ENCODE data around the gene SERPINB1.

The SERPINB1 gene

GRCh38 chr6:2819978-2820377 is 21.7 kb downstream of the SERPINB1 start:
- Histone ChIP-seq H3K27ac (no peak overlapping the region), H3K36me3 (ENCODE audit: insufficient read depth, low read length) (no peaks in the 10 kb centered on the region), H3K4me3 (no peak overlapping the region), H3K9me3 (ENCODE audit: low read depth, low read length) (peaks cover 6% of the 10 kb centered on the region; the same call in 1 of the 2 replicates), H3K9ac (ENCODE audit: insufficient read length) (no peak overlapping the region)
- TF ChIP-seq EZH2 (IDR thresholded peaks at IDR 0.05): no peak
- no peak for TF ChIP-seq POLR2AphosphoS5 (IDR thresholded peaks at IDR 0.05; ENCODE audit: borderline replicate concordance, low read depth, low read length)
- TF ChIP-seq FOXP2 (optimal IDR thresholded peaks at IDR 0.05; ENCODE audit: control extremely low read depth, extremely low read length, insufficient read depth): no peak
- no peak for DNase-seq (ENCODE audit: low read depth, low spot score)

GRCh38 chr6:2819115-2819514 is 22.5 kb downstream of the SERPINB1 start:
- H3K9me3 ChIP-seq (ENCODE audit: low read depth, low read length): peaks cover 6% of the 10 kb centered on the region; the same call in 1 of the 2 replicates
- H3K9ac ChIP-seq (ENCODE audit: insufficient read length): no peak overlapping the region
- H3K36me3 ChIP-seq (ENCODE audit: insufficient read depth, low read length): no peaks in the 10 kb centered on the region
- DNase-seq (ENCODE audit: low read depth, low spot score): no peak
- no peak overlapping the region for H3K4me3 ChIP-seq
- H3K27ac ChIP-seq: no peak overlapping the region
- TF ChIP-seq POLR2AphosphoS5 (IDR thresholded peaks at IDR 0.05; ENCODE audit: borderline replicate concordance, low read depth, low read length) (no peak), FOXP2 (optimal IDR thresholded peaks at IDR 0.05; ENCODE audit: control extremely low read depth, extremely low read length, insufficient read depth) (no peak), EZH2 (IDR thresholded peaks at IDR 0.05) (no peak)

- DNase-seq (ENCODE audit: low read depth, low spot score): no peak
- Histone ChIP-seq H3K27ac (no peak overlapping the region), H3K9me3 (ENCODE audit: low read depth, low read length) (peaks cover 6% of the 10 kb centered on the region; the same call in 1 of the 2 replicates), H3K4me3 (no peak overlapping the region), H3K9ac (ENCODE audit: insufficient read length) (no peak overlapping the region), H3K36me3 (ENCODE audit: insufficient read depth, low read length) (no peaks in the 10 kb centered on the region)
- TF ChIP-seq FOXP2 (optimal IDR thresholded peaks at IDR 0.05; ENCODE audit: control extremely low read depth, extremely low read length, insufficient read depth): no peak
- TF ChIP-seq POLR2AphosphoS5 (IDR thresholded peaks at IDR 0.05; ENCODE audit: borderline replicate concordance, low read depth, low read length): no peak
Observed at GRCh38 chr6:2818593-2818992, 23.1 kb downstream of the SERPINB1 start.

GRCh38 chr6:2817903-2818443 is 23.7 kb downstream of the SERPINB1 start:
- Histone ChIP-seq H3K9me3 (ENCODE audit: low read depth, low read length) (peaks cover 6% of the 10 kb centered on the region; the same call in 1 of the 2 replicates), H3K36me3 (ENCODE audit: insufficient read depth, low read length) (no peaks in the 10 kb centered on the region), H3K4me3 (no peak overlapping the region), H3K9ac (ENCODE audit: insufficient read length) (no peak overlapping the region), H3K27ac (no peak overlapping the region)
- TF ChIP-seq FOXP2 (optimal IDR thresholded peaks at IDR 0.05; ENCODE audit: control extremely low read depth, extremely low read length, insufficient read depth) (no peak), POLR2AphosphoS5 (IDR thresholded peaks at IDR 0.05; ENCODE audit: borderline replicate concordance, low read depth, low read length) (no peak), EZH2 (IDR thresholded peaks at IDR 0.05) (no peak)
- DNase-seq (ENCODE audit: low read depth, low spot score): no peak

GRCh38 chr6:2816158-2816557 is 25.5 kb downstream of the SERPINB1 start:
- TF ChIP-seq POLR2AphosphoS5 (IDR thresholded peaks at IDR 0.05; ENCODE audit: borderline replicate concordance, low read depth, low read length): no peak
- no peak for TF ChIP-seq EZH2 (IDR thresholded peaks at IDR 0.05)
- TF ChIP-seq FOXP2 (optimal IDR thresholded peaks at IDR 0.05; ENCODE audit: control extremely low read depth, extremely low read length, insufficient read depth): no peak
- H3K36me3 ChIP-seq (ENCODE audit: insufficient read depth, low read length): no peaks in the 10 kb centered on the region
- H3K4me3 ChIP-seq: no peak overlapping the region
- no peak overlapping the region for H3K9ac ChIP-seq (ENCODE audit: insufficient read length)
- H3K9me3 ChIP-seq (ENCODE audit: low read depth, low read length): peaks cover 6% of the 10 kb centered on the region; the same call in 1 of the 2 replicates
- DNase-seq (ENCODE audit: low read depth, low spot score): no peak
- H3K27ac ChIP-seq: no peak overlapping the region

- Histone ChIP-seq H3K9me3 (ENCODE audit: low read depth, low read length) (peaks cover 6% of the 10 kb centered on the region; the same call in 1 of the 2 replicates), H3K4me3 (no peak overlapping the region), H3K9ac (ENCODE audit: insufficient read length) (no peak overlapping the region), H3K36me3 (ENCODE audit: insufficient read depth, low read length) (no peaks in the 10 kb centered on the region), H3K27ac (no peak overlapping the region)
- no peak for TF ChIP-seq EZH2 (IDR thresholded peaks at IDR 0.05)
- TF ChIP-seq POLR2AphosphoS5 (IDR thresholded peaks at IDR 0.05; ENCODE audit: borderline replicate concordance, low read depth, low read length): no peak
- no peak for TF ChIP-seq FOXP2 (optimal IDR thresholded peaks at IDR 0.05; ENCODE audit: control extremely low read depth, extremely low read length, insufficient read depth)
- DNase-seq (ENCODE audit: low read depth, low spot score): no peak
Observed at GRCh38 chr6:2812695-2813094, 29.0 kb downstream of the SERPINB1 start.

GRCh38 chr6:2810092-2810671 is 31.5 kb downstream of the SERPINB1 start:
- DNase-seq (ENCODE audit: low read depth, low spot score): no peak
- no peak overlapping the region for H3K4me3 ChIP-seq

GRCh38 chr6:2809015-2809414 is 32.6 kb downstream of the SERPINB1 start:
- TF ChIP-seq POLR2AphosphoS5 (IDR thresholded peaks at IDR 0.05; ENCODE audit: borderline replicate concordance, low read depth, low read length) (no peak), EZH2 (IDR thresholded peaks at IDR 0.05) (no peak), FOXP2 (optimal IDR thresholded peaks at IDR 0.05; ENCODE audit: control extremely low read depth, extremely low read length, insufficient read depth) (no peak)
- no peak for DNase-seq (ENCODE audit: low read depth, low spot score)
- H3K36me3 ChIP-seq (ENCODE audit: insufficient read depth, low read length): no peaks in the 10 kb centered on the region
- H3K4me3 ChIP-seq: no peak overlapping the region
- H3K27ac ChIP-seq: no peak overlapping the region
- H3K9ac ChIP-seq (ENCODE audit: insufficient read length): no peak overlapping the region
- no peaks in the 10 kb centered on the region for H3K9me3 ChIP-seq (ENCODE audit: low read depth, low read length)

More at GRCh38 chr6:2810092-2810671, 31.5 kb downstream of the SERPINB1 start:
- Histone ChIP-seq H3K9me3 (ENCODE audit: low read depth, low read length) (no peaks in the 10 kb centered on the region), H3K36me3 (ENCODE audit: insufficient read depth, low read length) (no peaks in the 10 kb centered on the region), H3K27ac (no peak overlapping the region), H3K9ac (ENCODE audit: insufficient read length) (no peak overlapping the region)
- TF ChIP-seq FOXP2 (optimal IDR thresholded peaks at IDR 0.05; ENCODE audit: control extremely low read depth, extremely low read length, insufficient read depth): no peak
- no peak for TF ChIP-seq EZH2 (IDR thresholded peaks at IDR 0.05)
- no peak for TF ChIP-seq POLR2AphosphoS5 (IDR thresholded peaks at IDR 0.05; ENCODE audit: borderline replicate concordance, low read depth, low read length)
